Measurements from ENCODE around the gene FGFR3.

GRCh38 chr4:1795299-1796195 lies 2.5 kb downstream of the FGFR3 start:
- no peak for TF ChIP-seq CTCF (IDR thresholded peaks at IDR 0.05)
- no peak for TF ChIP-seq POLR2A (IDR thresholded peaks at IDR 0.05)
